NB4 (cell line): ENCODE results near the gene AASS.

Experiments used
- DNase-seq: peaks from one replicate; pipeline ENCODE4 v3.0.0; 2010; ENCODE audit warnings: low read depth
- H3K4me3 ChIP-seq: one replicate; pipeline ENCODE4 v1.5.1; 2011; ENCODE audit warnings: mild to moderate bottlenecking, low read depth, low read length, moderate library complexity
- CTCF ChIP-seq: IDR thresholded peaks from one replicate; pipeline ENCODE4 v1.5.1; 2012; ENCODE audit warnings: low read depth, low read length
- MAX ChIP-seq: IDR thresholded peaks from 2 replicates; pipeline ENCODE4 v1.6.1; 2011; ENCODE audit warnings: low read depth, low read length
- MYC ChIP-seq: IDR thresholded peaks from 2 replicates; pipeline ENCODE4 v1.6.1; 2011; ENCODE audit warnings: low read depth, low read length
- POLR2A ChIP-seq: IDR thresholded peaks from 2 replicates; pipeline ENCODE4 v1.6.1; 2011; ENCODE audit warnings: mild to moderate bottlenecking; ENCODE audit not compliant: insufficient read length; ENCODE audit errors: extremely low read depth

Gene AASS

GRCh38 chr7:122056977-122057376 lies 87.1 kb downstream of the AASS start:
- H3K4me3 ChIP-seq: no peak overlapping the region
- TF ChIP-seq POLR2A (no peak), MYC (no peak)
- no peak for DNase-seq

- no peak overlapping the region for H3K4me3 ChIP-seq
- DNase-seq: no peak
- TF ChIP-seq MYC (no peak), CTCF (no peak), POLR2A (no peak)
Measured at GRCh38 chr7:122055073-122055472, 89.0 kb downstream of the AASS start.

- no peak overlapping the region for H3K4me3 ChIP-seq
- DNase-seq: no peak
- TF ChIP-seq MYC (no peak), MAX (no peak)
Measured at GRCh38 chr7:122054393-122054792, 89.7 kb downstream of the AASS start.

- H3K4me3 ChIP-seq: no peak overlapping the region
- DNase-seq: no peak
- TF ChIP-seq CTCF (no peak), MAX (no peak), POLR2A (no peak), MYC (no peak)
Measured at GRCh38 chr7:122046402-122046801, 97.6 kb downstream of the AASS start.

- no peak for DNase-seq
- no peak overlapping the region for H3K4me3 ChIP-seq
- no peak for TF ChIP-seq MAX
- TF ChIP-seq POLR2A: no peak
Measured at GRCh38 chr7:122040147-122040546, 103.9 kb downstream of the AASS start.

GRCh38 chr7:122038904-122039303 lies 105.1 kb downstream of the AASS start:
- TF ChIP-seq CTCF (no peak), POLR2A (no peak), MAX (no peak), MYC (no peak)
- no peak overlapping the region for H3K4me3 ChIP-seq
- DNase-seq: no peak

- TF ChIP-seq CTCF (no peak), POLR2A (no peak), MAX (no peak), MYC (no peak)
- no peak overlapping the region for H3K4me3 ChIP-seq
- no peak for DNase-seq
Measured at GRCh38 chr7:122038134-122038533, 105.9 kb downstream of the AASS start.

- no peak for TF ChIP-seq CTCF
- TF ChIP-seq MYC: no peak
- TF ChIP-seq POLR2A: no peak
- no peak for TF ChIP-seq MAX
- no peak overlapping the region for H3K4me3 ChIP-seq
- no peak for DNase-seq
Measured at GRCh38 chr7:122035876-122036275, 108.2 kb downstream of the AASS start.
